Measurements from ENCODE around the gene SLC25A10. TPM values are rescaled to one million over a fixed set of nuclear protein-coding genes. Genes with fewer than 3 reads are reported as not detected.

The SLC25A10 gene
- polyA plus RNA-seq, 3 donors, result 1.8 to 2.3 (median 1.9) TPM

DNA sequence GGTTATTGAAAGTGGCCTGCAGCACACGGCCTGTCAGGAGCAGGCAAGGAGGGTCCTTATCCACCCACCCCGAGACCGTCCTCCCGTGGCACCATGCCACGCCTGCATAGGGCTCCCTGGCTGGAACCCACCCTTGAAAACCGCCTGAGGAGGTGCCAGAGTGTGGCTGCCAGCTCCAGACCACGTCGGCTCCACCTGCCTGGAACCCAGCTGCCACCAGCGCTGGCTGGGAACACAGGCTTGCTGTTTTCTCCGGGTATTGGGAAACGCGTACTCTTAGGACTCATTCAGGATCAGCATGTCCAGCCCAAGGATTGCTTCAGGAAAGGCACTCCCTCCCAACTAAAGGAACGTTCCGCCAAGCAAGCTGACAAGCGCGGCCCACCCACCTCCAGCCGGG lies 35.2 kb upstream of the SLC25A10 start:
- no peak for DNase-seq
- Histone ChIP-seq H3K4me2 (replicated peaks; ENCODE audit: extremely low read depth, low read length, poor library complexity, severe bottlenecking) (no peak overlapping the region), H2AFZ (ENCODE audit: insufficient read depth, low read depth, low read length, poor library complexity, severe bottlenecking) (no peak overlapping the region), H4K20me1 (ENCODE audit: insufficient read depth, low read length) (peaks cover 5% of the 10 kb centered on the region), H3K27me3 (ENCODE audit: control insufficient read depth in 2 of 2, insufficient read depth in 2 of 2, low read length in 2 of 2) (no peaks in the 10 kb centered on the region), H3K27ac (ENCODE audit: low read depth in 1 of 2, low read length in 2 of 2) (no peak overlapping the region), H3K4me3 (replicated peaks in 1 of 3; ENCODE audit: low read depth in 2 of 3, low read length in 3 of 3) (no peak overlapping the region), H3K4me1 (ENCODE audit: control insufficient read depth in 1 of 2, insufficient read depth in 2 of 2, low read length in 2 of 2) (no peaks in the 10 kb centered on the region), H3K9ac (ENCODE audit: insufficient read depth, low read length, poor library complexity, severe bottlenecking) (no peak overlapping the region), H3K79me2 (ENCODE audit: insufficient read depth, low read length) (peaks cover 7% of the 10 kb centered on the region), H3K9me3 (replicated peaks in 1 of 2; ENCODE audit: control insufficient read depth in 1 of 2, insufficient read depth in 1 of 2, low read length in 2 of 2) (no peaks in the 10 kb centered on the region), H3K36me3 (replicated peaks in 1 of 2; ENCODE audit: control insufficient read depth in 1 of 2, insufficient read depth in 2 of 2, low read length in 2 of 2) (peaks cover 30 to 40% of the 10 kb centered on the region in 2 donors)
- Mint-ChIP-seq H3K4me1 (no peaks in the 10 kb centered on the region), H3K4me3 (no peak overlapping the region), H3K27me3 (ENCODE audit: low read depth in 3 of 3) (no peaks in the 10 kb centered on the region), H3K27ac (no peak overlapping the region), H3K9me3 (peaks cover 0 to 3% (median 0%) of the 10 kb centered on the region in 7 donors), H3K36me3 (peaks cover 23 to 49% of the 10 kb centered on the region in 2 donors)
- TF ChIP-seq CTCF (IDR thresholded peaks at IDR 0.05), result no peak
- 92% methylated on average over 14 of the region's 17 CpGs for WGBS (ENCODE audit: insufficient coverage)
- intact Hi-C loops (cut with micrococcal nuclease), result no loop called here

GRCh38 chr17:81680150-81680549 lies 31.9 kb upstream of the SLC25A10 start:
- no peak for DNase-seq
- Mint-ChIP-seq H3K36me3 (peaks cover 5 to 20% of the 10 kb centered on the region in 2 donors), H3K4me3 (no peak overlapping the region), H3K4me1 (peaks cover 18% of the 10 kb centered on the region), H3K9me3 (peaks cover 0 to 3% (median 0%) of the 10 kb centered on the region in 7 donors), H3K27me3 (ENCODE audit: low read depth in 3 of 3) (peaks cover 0 to 1% (median 0%) of the 10 kb centered on the region in 3 donors), H3K27ac (no peak overlapping the region)
- Histone ChIP-seq H3K4me3 (replicated peaks in 1 of 3; ENCODE audit: low read depth in 2 of 3, low read length in 3 of 3) (no peak overlapping the region), H3K27ac (ENCODE audit: low read depth in 1 of 2, low read length in 2 of 2) (no peak overlapping the region), H3K79me2 (ENCODE audit: insufficient read depth, low read length) (peaks cover 37% of the 10 kb centered on the region), H3K36me3 (replicated peaks in 1 of 2; ENCODE audit: control insufficient read depth in 1 of 2, insufficient read depth in 2 of 2, low read length in 2 of 2) (peaks cover 8 to 9% of the 10 kb centered on the region in 2 donors), H2AFZ (ENCODE audit: insufficient read depth, low read depth, low read length, poor library complexity, severe bottlenecking) (no peak overlapping the region), H3K9ac (ENCODE audit: insufficient read depth, low read length, poor library complexity, severe bottlenecking) (no peak overlapping the region), H3K4me2 (replicated peaks; ENCODE audit: extremely low read depth, low read length, poor library complexity, severe bottlenecking) (no peak overlapping the region), H4K20me1 (ENCODE audit: insufficient read depth, low read length) (peaks cover 17% of the 10 kb centered on the region), H3K4me1 (ENCODE audit: control insufficient read depth in 1 of 2, insufficient read depth in 2 of 2, low read length in 2 of 2) (peaks cover 19 to 20% of the 10 kb centered on the region in 2 donors), H3K9me3 (replicated peaks in 1 of 2; ENCODE audit: control insufficient read depth in 1 of 2, insufficient read depth in 1 of 2, low read length in 2 of 2) (no peaks in the 10 kb centered on the region), H3K27me3 (ENCODE audit: control insufficient read depth in 2 of 2, insufficient read depth in 2 of 2, low read length in 2 of 2) (no peaks in the 10 kb centered on the region)
- intact Hi-C loops (cut with micrococcal nuclease), result no loop called here
- 98% methylated on average over 10 of the region's 11 CpGs for WGBS (ENCODE audit: insufficient coverage)
- TF ChIP-seq CTCF (IDR thresholded peaks at IDR 0.05), result no peak

Measured in CD14-positive monocyte (primary cell).